Measurements from ENCODE around the gene CWC22. TPM values are rescaled to one million over a fixed set of nuclear protein-coding genes. Genes with fewer than 3 reads are reported as not detected.
A peak's percentile ranks its signal among the peaks of the same experiment; 100 is the strongest.

CWC22 gene
- total and polyA plus RNA-seq, 2 of the 13 experiments (the other 11 are each of a cell fraction or from before 2014, with no cell fraction given) = 5.7 to 29.2 TPM

GRCh38 chr2:180006781-180007579 is at the start of gene CWC22 (continued):
- TF ChIP-seq TMF1 (CRISPR knock-in tag; IDR thresholded peaks at IDR 0.05; ENCODE audit: low read depth) = 0 out of 2 replicates have a peak, but pooled peaks have one; percentile 53
- TF ChIP-seq CENPT (CRISPR knock-in tag; IDR thresholded peaks at IDR 0.05; ENCODE audit: low read depth) = no peak
- no peak for TF ChIP-seq JUNB (CRISPR knock-in tag; IDR thresholded peaks at IDR 0.05; ENCODE audit: borderline replicate concordance)
- 0 out of 2 replicates have a peak, but pooled peaks have one; percentile 80 for TF ChIP-seq ZNF670 (CRISPR knock-in tag; IDR thresholded peaks at IDR 0.05; ENCODE audit: borderline replicate concordance)
- peak; percentile 37; the same call in 1 of the 2 replicates for TF ChIP-seq BHLHE40 (IDR thresholded peaks at IDR 0.05; ENCODE audit: low read length)
- peak; percentile 70; the same call in 1 of the 2 replicates for TF ChIP-seq MIER2 (CRISPR knock-in tag; IDR thresholded peaks at IDR 0.05)
- TF ChIP-seq TBX2 (CRISPR knock-in tag; IDR thresholded peaks at IDR 0.05; ENCODE audit: borderline replicate concordance) = peak; percentile 78
- TF ChIP-seq E2F2 (CRISPR knock-in tag; IDR thresholded peaks at IDR 0.05; ENCODE audit: borderline replicate concordance) = no peak
- peak; percentile 98 for TF ChIP-seq ZNF839 (CRISPR knock-in tag; IDR thresholded peaks at IDR 0.05; ENCODE audit: borderline replicate concordance)
- no peak for TF ChIP-seq U2AF1 (optimal IDR thresholded peaks at IDR 0.05; ENCODE audit: low read depth, low read length)
- no peak for TF ChIP-seq GTF2F1 (IDR thresholded peaks at IDR 0.05; ENCODE audit: low read length)
- peak; percentile 70; the same call in 1 of the 2 replicates for TF ChIP-seq THAP7 (CRISPR knock-in tag; IDR thresholded peaks at IDR 0.05)
- TF ChIP-seq ZNF713 (CRISPR knock-in tag; IDR thresholded peaks at IDR 0.05) = peak; percentile 95; the same call in 1 of the 2 replicates
- peak; percentile 58; the same call in 1 of the 2 replicates for TF ChIP-seq HDAC2 (CRISPR knock-in tag; IDR thresholded peaks at IDR 0.05)
- TF ChIP-seq MEIS2 (CRISPR knock-in tag; IDR thresholded peaks at IDR 0.05) = no peak
- peak; percentile 10 for TF ChIP-seq DBP (CRISPR knock-in tag; IDR thresholded peaks at IDR 0.05; ENCODE audit: not compliant biosample characterization)
- TF ChIP-seq PAWR (CRISPR knock-in tag; IDR thresholded peaks at IDR 0.05; ENCODE audit: borderline replicate concordance) = no peak
- TF ChIP-seq ASH2L (IDR thresholded peaks at IDR 0.05; ENCODE audit: insufficient read length, low read depth, low read length) = peak; percentile 100
- TF ChIP-seq ZNF232 (CRISPR knock-in tag; IDR thresholded peaks at IDR 0.05; ENCODE audit: borderline replicate concordance) = peak; percentile 51; the same call in 1 of the 2 replicates
- TF ChIP-seq ZBTB7B (CRISPR knock-in tag; IDR thresholded peaks at IDR 0.05) = peak; percentile 81
- peak; percentile 76 for TF ChIP-seq HIVEP1 (CRISPR knock-in tag; IDR thresholded peaks at IDR 0.05)
- TF ChIP-seq MTA3 (CRISPR knock-in tag; IDR thresholded peaks at IDR 0.05) = peak; percentile 77; the same call in 1 of the 2 replicates
- peak; percentile 98 for TF ChIP-seq ZNF225 (CRISPR knock-in tag; IDR thresholded peaks at IDR 0.05)
- no peak for TF ChIP-seq ZNF773 (CRISPR knock-in tag; IDR thresholded peaks at IDR 0.05; ENCODE audit: borderline replicate concordance)
- TF ChIP-seq, protein P1, sequence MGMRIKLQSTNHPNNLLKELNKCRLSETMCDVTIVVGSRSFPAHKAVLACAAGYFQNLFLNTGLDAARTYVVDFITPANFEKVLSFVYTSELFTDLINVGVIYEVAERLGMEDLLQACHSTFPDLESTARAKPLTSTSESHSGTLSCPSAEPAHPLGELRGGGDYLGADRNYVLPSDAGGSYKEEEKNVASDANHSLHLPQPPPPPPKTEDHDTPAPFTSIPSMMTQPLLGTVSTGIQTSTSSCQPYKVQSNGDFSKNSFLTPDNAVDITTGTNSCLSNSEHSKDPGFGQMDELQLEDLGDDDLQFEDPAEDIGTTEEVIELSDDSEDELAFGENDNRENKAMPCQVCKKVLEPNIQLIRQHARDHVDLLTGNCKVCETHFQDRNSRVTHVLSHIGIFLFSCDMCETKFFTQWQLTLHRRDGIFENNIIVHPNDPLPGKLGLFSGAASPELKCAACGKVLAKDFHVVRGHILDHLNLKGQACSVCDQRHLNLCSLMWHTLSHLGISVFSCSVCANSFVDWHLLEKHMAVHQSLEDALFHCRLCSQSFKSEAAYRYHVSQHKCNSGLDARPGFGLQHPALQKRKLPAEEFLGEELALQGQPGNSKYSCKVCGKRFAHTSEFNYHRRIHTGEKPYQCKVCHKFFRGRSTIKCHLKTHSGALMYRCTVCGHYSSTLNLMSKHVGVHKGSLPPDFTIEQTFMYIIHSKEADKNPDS (CRISPR knock-in tag; IDR thresholded peaks at IDR 0.05) = no peak
- TF ChIP-seq FOSL1 (CRISPR knock-in tag; IDR thresholded peaks at IDR 0.05; ENCODE audit: borderline replicate concordance) = no peak
